SK-N-SH (cell line): Measurements from ENCODE around the gene ZSCAN25.
"Not testable (repeated sequence)": the region's sequence is repeated elsewhere in the genome, so short reads cannot be mapped to it uniquely, and the experiment has no call there.

Experiments used
- CTCF ChIP-seq: fragments of 200-600 bp; sonication (generic); IDR thresholded peaks from 2 replicates; pipeline ENCODE4 v1.6.1; 2017; ENCODE audit warnings: antibody characterized with exemption, mild to moderate bottlenecking, moderate library complexity
- EZH2phosphoT487 ChIP-seq: fragments of 200-600 bp; sonication (generic); IDR thresholded peaks from 2 replicates; pipeline ENCODE4 v1.6.1; 2017; ENCODE audit warnings: low read depth, mixed run types, mild to moderate bottlenecking, antibody characterized with exemption, moderate library complexity, borderline replicate concordance
- NFIC ChIP-seq: IDR thresholded peaks from 2 replicates; pipeline ENCODE4 v1.4.0; 2012; ENCODE audit warnings: borderline replicate concordance
- TF ChIP-seq, protein P1 (sequence below): IDR thresholded peaks from 2 replicates; pipeline ENCODE4 v1.4.0; 2012; ENCODE audit warnings: low read depth

GRCh38 chr7:99580778-99581332 lies 35.9 kb upstream of the ZSCAN25 start:
- TF ChIP-seq, protein P1, sequence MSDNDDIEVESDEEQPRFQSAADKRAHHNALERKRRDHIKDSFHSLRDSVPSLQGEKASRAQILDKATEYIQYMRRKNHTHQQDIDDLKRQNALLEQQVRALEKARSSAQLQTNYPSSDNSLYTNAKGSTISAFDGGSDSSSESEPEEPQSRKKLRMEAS: not testable (repeated sequence)
- TF ChIP-seq EZH2phosphoT487, CTCF, NFIC: not testable (repeated sequence)
